ENCODE results near the gene SYTL2.
A peak's percentile ranks its signal among the peaks of the same experiment; 100 is the strongest.
"Not testable (repeated sequence)": the region's sequence is repeated elsewhere in the genome, so short reads cannot be mapped to it uniquely, and the experiment has no call there.

Gene SYTL2

DNA sequence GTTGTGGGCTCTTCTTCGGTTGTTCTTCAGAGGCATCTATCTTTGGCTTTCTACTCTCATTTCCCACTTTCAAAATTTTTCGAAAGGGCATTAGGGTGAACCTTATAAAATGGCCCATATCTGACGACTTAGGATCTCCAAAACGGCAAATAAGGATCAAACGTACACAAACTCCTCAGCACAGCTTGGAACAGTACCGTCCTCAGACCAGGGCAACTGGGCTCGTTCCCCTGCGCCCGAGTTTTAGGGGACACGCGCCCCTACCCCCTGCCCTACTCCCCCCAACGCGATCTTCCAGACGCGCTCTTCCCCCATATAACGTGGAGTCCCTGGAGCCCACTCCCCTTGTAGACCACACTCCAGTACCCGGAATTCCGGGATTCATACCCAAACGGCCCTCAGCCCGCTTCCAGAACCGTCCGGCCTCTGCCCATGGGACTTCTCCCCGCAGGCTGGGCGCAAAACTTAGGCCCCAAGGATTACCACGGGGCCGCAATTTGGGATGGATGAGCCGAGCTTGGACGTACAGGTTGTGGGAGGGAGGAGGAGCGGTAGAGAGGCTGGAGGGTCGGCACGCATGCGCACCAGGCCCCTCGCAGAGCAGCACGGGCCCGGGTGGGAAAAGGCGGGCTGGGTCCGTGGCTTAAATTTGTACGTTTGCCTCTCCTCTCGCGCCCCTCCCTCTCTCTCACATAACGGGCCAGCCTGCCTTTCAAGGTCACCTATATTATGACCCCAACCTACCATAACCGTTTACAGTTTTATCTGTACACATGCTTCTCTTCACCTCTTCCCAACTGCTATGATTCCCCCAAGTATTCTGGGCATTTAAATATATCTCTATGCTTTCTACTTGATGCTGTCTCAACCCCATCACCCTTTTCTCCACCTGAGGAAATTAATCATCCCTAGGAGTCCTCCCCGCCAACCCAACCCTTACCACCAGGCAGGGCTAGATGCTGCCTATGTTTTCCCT is 128.3 kb downstream of the SYTL2 start:
- Histone ChIP-seq H3K27me3 (ENCODE audit: control insufficient read depth, insufficient read depth, low read length) (no peaks in the 10 kb centered on the region), H3K9me3 (ENCODE audit: control insufficient read depth, insufficient read depth, low read length) (no peaks in the 10 kb centered on the region), H3K4me3 (ENCODE audit: low read depth, low read length) (no peak overlapping the region), H3K9ac (ENCODE audit: low read depth, low read length) (no peak overlapping the region), H3K36me3 (ENCODE audit: control insufficient read depth, insufficient read depth, low read length) (no peaks in the 10 kb centered on the region), H3K4me1 (ENCODE audit: control insufficient read depth, insufficient read depth, low read length) (peaks cover 7% of the 10 kb centered on the region), H3K27ac (ENCODE audit: low read depth, low read length) (no peak overlapping the region)

- no peak overlapping the region for H3K4me3 ChIP-seq (ENCODE audit: low read depth, low read length)
- H3K27ac ChIP-seq (ENCODE audit: low read depth, low read length), result no peak overlapping the region
- no peaks in the 10 kb centered on the region for H3K27me3 ChIP-seq (ENCODE audit: control insufficient read depth, insufficient read depth, low read length)
- no peaks in the 10 kb centered on the region for H3K36me3 ChIP-seq (ENCODE audit: control insufficient read depth, insufficient read depth, low read length)
- peaks cover 10% of the 10 kb centered on the region for H3K4me1 ChIP-seq (ENCODE audit: control insufficient read depth, insufficient read depth, low read length)
- no peaks in the 10 kb centered on the region for H3K9me3 ChIP-seq (ENCODE audit: control insufficient read depth, insufficient read depth, low read length)
- H3K9ac ChIP-seq (ENCODE audit: low read depth, low read length), result no peak overlapping the region
Observed at GRCh38 chr11:85680897-85681296, 130.0 kb downstream of the SYTL2 start.

GRCh38 chr11:85679576-85679975 is 131.4 kb downstream of the SYTL2 start:
- no peaks in the 10 kb centered on the region for H3K27me3 ChIP-seq (ENCODE audit: control insufficient read depth, insufficient read depth, low read length)
- H3K9me3 ChIP-seq (ENCODE audit: control insufficient read depth, insufficient read depth, low read length), result no peaks in the 10 kb centered on the region
- no peak overlapping the region for H3K4me3 ChIP-seq (ENCODE audit: low read depth, low read length)
- H3K36me3 ChIP-seq (ENCODE audit: control insufficient read depth, insufficient read depth, low read length), result no peaks in the 10 kb centered on the region
- no peak overlapping the region for H3K27ac ChIP-seq (ENCODE audit: low read depth, low read length)
- H3K9ac ChIP-seq (ENCODE audit: low read depth, low read length), result no peak overlapping the region
- peaks cover 10% of the 10 kb centered on the region for H3K4me1 ChIP-seq (ENCODE audit: control insufficient read depth, insufficient read depth, low read length)

GRCh38 chr11:85673393-85673792 is 137.5 kb downstream of the SYTL2 start:
- Histone ChIP-seq H3K27ac (ENCODE audit: low read depth, low read length) (no peak overlapping the region), H3K27me3 (ENCODE audit: control insufficient read depth, insufficient read depth, low read length) (peaks cover 7% of the 10 kb centered on the region; the same call in 1 of the 2 replicates), H3K4me3 (ENCODE audit: low read depth, low read length) (no peak overlapping the region), H3K4me1 (ENCODE audit: control insufficient read depth, insufficient read depth, low read length) (peaks cover 4% of the 10 kb centered on the region; the same call in 1 of the 2 replicates), H3K9me3 (ENCODE audit: control insufficient read depth, insufficient read depth, low read length) (0 out of 2 replicates have a peak, but pooled peaks cover 6% of the 10 kb centered on the region), H3K9ac (ENCODE audit: low read depth, low read length) (no peak overlapping the region), H3K36me3 (ENCODE audit: control insufficient read depth, insufficient read depth, low read length) (no peaks in the 10 kb centered on the region)

GRCh38 chr11:85672105-85672902 is 138.6 kb downstream of the SYTL2 start:
- Histone ChIP-seq H3K4me1 (ENCODE audit: control insufficient read depth, insufficient read depth, low read length) (no peaks in the 10 kb centered on the region; the same call in 1 of the 2 replicates), H3K9me3 (ENCODE audit: control insufficient read depth, insufficient read depth, low read length) (0 out of 2 replicates have a peak, but pooled peaks cover 6% of the 10 kb centered on the region), H3K9ac (ENCODE audit: low read depth, low read length) (no peak overlapping the region), H3K4me3 (ENCODE audit: low read depth, low read length) (no peak overlapping the region), H3K36me3 (ENCODE audit: control insufficient read depth, insufficient read depth, low read length) (no peaks in the 10 kb centered on the region), H3K27me3 (ENCODE audit: control insufficient read depth, insufficient read depth, low read length) (peaks cover 7% of the 10 kb centered on the region; the same call in 1 of the 2 replicates), H3K27ac (ENCODE audit: low read depth, low read length) (no peak overlapping the region)

DNA sequence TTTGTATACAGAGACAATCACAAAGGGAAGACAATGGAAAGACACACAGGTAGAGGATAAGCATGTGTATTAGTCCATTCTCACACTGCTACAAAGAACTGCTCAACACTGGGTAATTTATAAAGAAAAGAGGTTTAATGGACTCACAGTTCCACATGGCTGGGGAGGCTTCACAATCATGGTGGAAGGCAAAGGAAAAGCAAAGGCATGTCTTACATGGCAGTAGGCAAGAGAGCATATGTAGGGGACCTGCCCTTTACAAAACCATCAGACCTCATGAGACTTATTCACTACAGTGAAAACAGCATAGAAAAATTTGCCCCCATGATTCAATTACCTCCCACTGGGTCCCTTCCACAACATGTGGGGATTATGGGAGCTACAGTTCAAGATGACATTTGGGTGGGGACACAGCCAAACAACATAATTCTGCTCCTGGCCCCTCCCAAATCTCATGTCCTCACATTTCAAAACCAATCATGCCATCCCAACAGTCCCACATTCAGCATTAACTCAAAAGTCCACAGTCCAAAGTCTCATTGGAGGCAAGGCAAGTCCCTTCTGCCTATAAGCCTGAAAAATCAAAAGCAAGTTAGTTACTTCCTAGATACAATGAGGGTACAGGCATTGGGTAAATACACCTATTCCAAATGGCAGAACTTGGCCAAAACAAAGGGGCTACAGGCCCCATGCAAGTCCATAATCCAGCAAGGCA is 139.8 kb downstream of the SYTL2 start:
- not testable (repeated sequence) for H3K36me3 ChIP-seq (ENCODE audit: control insufficient read depth, insufficient read depth, low read length); H3K27me3 ChIP-seq (ENCODE audit: control insufficient read depth, insufficient read depth, low read length); H3K9ac ChIP-seq (ENCODE audit: low read depth, low read length); H3K4me3 ChIP-seq (ENCODE audit: low read depth, low read length); H3K27ac ChIP-seq (ENCODE audit: low read depth, low read length); H3K4me1 ChIP-seq (ENCODE audit: control insufficient read depth, insufficient read depth, low read length); H3K9me3 ChIP-seq (ENCODE audit: control insufficient read depth, insufficient read depth, low read length)

- Histone ChIP-seq H3K36me3 (ENCODE audit: control insufficient read depth, insufficient read depth, low read length) (peaks cover 4% of the 10 kb centered on the region; the same call in 1 of the 2 replicates), H3K9ac (ENCODE audit: low read depth, low read length) (no peak overlapping the region), H3K27ac (ENCODE audit: low read depth, low read length) (no peak overlapping the region), H3K4me3 (ENCODE audit: low read depth, low read length) (no peak overlapping the region), H3K27me3 (ENCODE audit: control insufficient read depth, insufficient read depth, low read length) (peaks cover 3% of the 10 kb centered on the region; the same call in 1 of the 2 replicates), H3K4me1 (ENCODE audit: control insufficient read depth, insufficient read depth, low read length) (peaks cover 10% of the 10 kb centered on the region), H3K9me3 (ENCODE audit: control insufficient read depth, insufficient read depth, low read length) (0 out of 2 replicates have a peak, but pooled peaks cover 6% of the 10 kb centered on the region)
Observed at GRCh38 chr11:85668157-85668556, 142.8 kb downstream of the SYTL2 start.

GRCh38 chr11:85666687-85667086 is 144.3 kb downstream of the SYTL2 start:
- H3K27ac ChIP-seq (ENCODE audit: low read depth, low read length), result no peak overlapping the region
- H3K9me3 ChIP-seq (ENCODE audit: control insufficient read depth, insufficient read depth, low read length), result no peaks in the 10 kb centered on the region
- no peaks in the 10 kb centered on the region for H3K27me3 ChIP-seq (ENCODE audit: control insufficient read depth, insufficient read depth, low read length)
- peaks cover 10% of the 10 kb centered on the region for H3K4me1 ChIP-seq (ENCODE audit: control insufficient read depth, insufficient read depth, low read length)
- peaks cover 17% of the 10 kb centered on the region for H3K36me3 ChIP-seq (ENCODE audit: control insufficient read depth, insufficient read depth, low read length)
- no peak overlapping the region for H3K9ac ChIP-seq (ENCODE audit: low read depth, low read length)
- no peak overlapping the region for H3K4me3 ChIP-seq (ENCODE audit: low read depth, low read length)

GRCh38 chr11:85665733-85666132 is 145.2 kb downstream of the SYTL2 start:
- Histone ChIP-seq H3K9me3 (ENCODE audit: control insufficient read depth, insufficient read depth, low read length) (no peaks in the 10 kb centered on the region), H3K36me3 (ENCODE audit: control insufficient read depth, insufficient read depth, low read length) (peaks cover 26% of the 10 kb centered on the region), H3K27me3 (ENCODE audit: control insufficient read depth, insufficient read depth, low read length) (no peaks in the 10 kb centered on the region), H3K9ac (ENCODE audit: low read depth, low read length) (peak overlapping the region; percentile 93; the same call in 1 of the 2 replicates), H3K27ac (ENCODE audit: low read depth, low read length) (peak overlapping the region; percentile 98), H3K4me3 (ENCODE audit: low read depth, low read length) (peak overlapping the region; percentile 96), H3K4me1 (ENCODE audit: control insufficient read depth, insufficient read depth, low read length) (peaks cover 17% of the 10 kb centered on the region)

DNA sequence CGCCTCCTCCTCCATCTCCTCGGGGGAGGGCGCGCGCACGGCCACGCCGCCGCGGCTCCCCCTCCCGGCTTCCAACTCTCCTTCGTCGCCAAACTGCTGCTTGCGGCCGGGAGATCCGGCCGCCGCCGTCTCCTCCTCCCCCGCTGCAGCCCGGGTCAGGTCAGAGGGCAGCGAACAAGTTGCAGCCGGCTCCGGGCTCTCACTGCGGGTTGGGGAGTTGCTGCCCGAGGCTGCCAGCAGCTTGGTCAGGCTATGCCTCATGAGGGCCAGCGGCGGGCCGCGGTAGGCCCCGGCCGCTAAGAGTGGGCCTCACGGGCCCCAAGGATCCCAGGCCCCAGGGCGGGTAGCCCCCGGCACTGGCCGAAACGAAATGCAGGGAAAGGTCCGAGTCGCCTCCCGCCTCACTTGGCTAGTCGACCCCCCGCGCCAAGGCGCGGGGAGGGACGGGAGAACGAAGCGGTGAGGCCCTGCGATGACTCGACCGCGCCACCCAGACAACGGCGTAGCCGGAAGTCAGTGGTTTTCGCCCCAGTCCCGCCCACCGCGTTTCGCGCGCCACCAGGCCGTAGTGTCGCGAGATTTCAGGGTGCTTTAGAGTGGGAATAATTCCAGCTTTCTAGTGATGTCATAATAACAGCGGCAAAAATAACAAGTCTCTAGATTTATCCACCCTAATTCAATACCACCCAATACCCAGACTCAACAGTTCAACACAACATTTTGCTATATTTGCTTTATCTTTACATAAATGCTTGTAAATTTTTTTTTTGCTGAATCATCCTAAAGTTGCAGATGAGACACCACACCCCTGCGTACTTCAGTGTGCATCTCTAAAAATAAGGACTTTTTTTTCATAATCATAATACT is 146.1 kb downstream of the SYTL2 start, which contains the start of gene CREBZF:
CREBZF (minus strand) TSS at position 515 of the 867 bp plus-strand sequence; CDS start at position 261, 254 bp downstream.
- Histone ChIP-seq H3K4me1 (ENCODE audit: control insufficient read depth, insufficient read depth, low read length) (peaks cover 18% of the 10 kb centered on the region), H3K9ac (ENCODE audit: low read depth, low read length) (peak within 1 kb of the TSS; percentile 93), H3K4me3 (ENCODE audit: low read depth, low read length) (peak within 1 kb of the TSS; percentile 96), H3K27me3 (ENCODE audit: control insufficient read depth, insufficient read depth, low read length) (no peaks in the 10 kb centered on the region), H3K36me3 (ENCODE audit: control insufficient read depth, insufficient read depth, low read length) (peaks cover 35% of the 10 kb centered on the region), H3K9me3 (ENCODE audit: control insufficient read depth, insufficient read depth, low read length) (no peaks in the 10 kb centered on the region), H3K27ac (ENCODE audit: low read depth, low read length) (peak within 1 kb of the TSS; percentile 98)
